Neural progenitor cell (in vitro differentiated cells): ENCODE measurements around the gene SH3D21.

Source experiments
- CTCF ChIP-seq: fragments of 200-600 bp; sonication (generic); IDR thresholded peaks from 2 replicates; pipeline ENCODE4 v1.5.1; 2017; ENCODE audit warnings: antibody characterized with exemption, mild to moderate bottlenecking
- EZH2 ChIP-seq: fragments of 200-600 bp; sonication (generic); IDR thresholded peaks from 2 replicates; pipeline ENCODE4 v1.6.1; 2017; ENCODE audit warnings: antibody characterized with exemption, mild to moderate bottlenecking, moderate library complexity
- EZH2phosphoT487 ChIP-seq: fragments of 200-600 bp; sonication (generic); IDR thresholded peaks from 2 replicates; pipeline ENCODE4 v1.6.1; 2017; ENCODE audit warnings: antibody characterized with exemption

GRCh38 chr1:36305915-36306209, 306 bp upstream of the SH3D21 start:
- TF ChIP-seq CTCF = no peak
- no peak for TF ChIP-seq EZH2
- TF ChIP-seq EZH2phosphoT487 = no peak
